K562 (cell line): ENCODE data around the gene GPX7. TPM values are rescaled to one million over a fixed set of nuclear protein-coding genes. Genes with fewer than 3 reads are reported as not detected.

Experiments used
- ATAC-seq: fragments of 200-7000 bp; cut with Tn5 transposase; 3 replicates; pipeline ENCODE4 v1.9.1; 2020; ENCODE audit warnings: moderate library complexity
- BruUV-seq: library from RNA; stranded (reverse); fragments of 400-500 nt; replicated peaks from 2 replicates; lab custom pipeline; 2021; lab: Mats Ljungman, UMichigan
- CTCF ChIA-PET: fragments of 300-600 bp; formaldehyde crosslinking; extraction: SDS; loops from one replicate; lab custom pipeline; 2021; ENCODE audit warnings: low intra/inter-chr PET ratio; lab: Yijun Ruan, JAX
- POLR2A ChIA-PET: fragments of 300-600, 350-650 bp; sonication (Branson Sonifier 250); formaldehyde crosslinking; extraction: SDS; loops from one replicate; lab custom pipeline; 2021; ENCODE audit warnings: antibody characterized with exemption, inconsistent platforms; lab: Yijun Ruan, JAX
- DNase-seq, 4 experiments: peaks; one replicate each; pipeline versions ENCODE4 v3.0.0 to v3.0.0-alpha.2; 2011 to 2018; ENCODE audit warnings: low spot score in 3 of 4, mixed read lengths in 3 of 4; ENCODE audit errors: extremely low read depth in 1 of 4
- FAIRE-seq: peaks from 2 replicates; lab custom pipeline; 2011; peaks lifted over from hg19 to GRCh38; lab: Jason Lieb, UNC
- H2AFZ ChIP-seq: 2 replicates; pipeline ENCODE4 v1.6.0; 2011; ENCODE audit warnings: low read depth, low read length, control low read depth, inconsistent platforms
- H3K27ac ChIP-seq: fragments of 200-600 bp; 3 replicates; pipeline ENCODE4 v1.8.0; 2011; ENCODE audit warnings: low read depth, mild to moderate bottlenecking, control low read depth, inconsistent platforms, low read length, moderate library complexity, mixed read lengths; ENCODE audit errors: extremely low read depth
- H3K27me3 ChIP-seq, 2 experiments: fragments of 300-600 bp in 1 of 2; 2 replicates in 1 of 2; 3 replicates in 1 of 2; pipeline versions ENCODE4 v1.6.0 to v1.8.0; 2011; ENCODE audit warnings: inconsistent platforms in 2 of 2, low read length in 2 of 2, mild to moderate bottlenecking in 1 of 2, mixed read lengths in 1 of 2, moderate library complexity in 1 of 2; ENCODE audit not compliant: control insufficient read depth in 2 of 2, insufficient read depth in 2 of 2
- H3K36me3 ChIP-seq: fragments of 300-600 bp; 3 replicates; pipeline ENCODE4 v1.8.0; 2011; ENCODE audit warnings: mild to moderate bottlenecking, low read length, inconsistent platforms; ENCODE audit not compliant: control insufficient read depth, insufficient read depth
- H3K4me1 ChIP-seq, 2 experiments: fragments of 200-600 bp in 1 of 2; replicated peaks in 1 of 2; 2 replicates in 1 of 2; 3 replicates in 1 of 2; pipeline versions ENCODE4 v1.5.1 to v1.8.0; 2011; ENCODE audit warnings: inconsistent platforms in 2 of 2, low read length in 2 of 2, mild to moderate bottlenecking in 1 of 2, mixed read lengths in 1 of 2, moderate library complexity in 1 of 2; ENCODE audit not compliant: control insufficient read depth in 2 of 2, insufficient read depth in 2 of 2
- H3K4me2 ChIP-seq: 2 replicates; pipeline ENCODE4 v1.6.1; 2011; ENCODE audit warnings: low read length, control low read depth, inconsistent platforms, mixed read lengths; ENCODE audit not compliant: insufficient read depth
- H3K4me3 ChIP-seq: fragments of 200-600 bp; sonication (generic), shearing (Covaris generic); 2 replicates; pipeline ENCODE4 v1.5.1; 2016; ENCODE audit warnings: control low read depth, inconsistent platforms
- H3K79me2 ChIP-seq: fragments of 200-600 bp; 3 replicates; pipeline ENCODE4 v1.8.0; 2011; ENCODE audit warnings: low read length, inconsistent platforms; ENCODE audit not compliant: control insufficient read depth, insufficient read depth
- H3K9ac ChIP-seq, 2 experiments: 2 replicates each; pipeline versions ENCODE4 v1.6.0 to v1.6.1; 2011; ENCODE audit warnings: low read depth in 2 of 2, low read length in 2 of 2, control low read depth in 1 of 2, inconsistent platforms in 1 of 2, mild to moderate bottlenecking in 1 of 2, mixed read lengths in 1 of 2; ENCODE audit not compliant: insufficient read depth in 1 of 2
- H3K9me1 ChIP-seq: one replicate; pipeline ENCODE4 v1.6.0; 2011; ENCODE audit warnings: inconsistent platforms, mild to moderate bottlenecking, low read length, moderate library complexity; ENCODE audit not compliant: control insufficient read depth, insufficient read depth
- H3K9me3 ChIP-seq: replicated peaks from 2 replicates; pipeline ENCODE4 v1.5.1; 2011; ENCODE audit warnings: low read depth, low read length, inconsistent platforms; ENCODE audit not compliant: control insufficient read depth, insufficient read depth
- H4K20me1 ChIP-seq: replicated peaks from 2 replicates; pipeline ENCODE4 v1.6.1; 2011; ENCODE audit warnings: low read length, inconsistent platforms, mixed read lengths; ENCODE audit not compliant: control insufficient read depth, insufficient read depth
- PKNOX1 ChIP-seq: fragments of 450-650 bp; IDR thresholded peaks from 2 replicates; pipeline ENCODE4 v1.6.1; 2016
- POU5F1 ChIP-seq: fragments of 150-350 bp; IDR thresholded peaks from 2 replicates; pipeline ENCODE4 v1.6.1; 2014; ENCODE audit warnings: borderline replicate concordance, low read length, low read depth, mild to moderate bottlenecking; ENCODE audit not compliant: partially characterized antibody
- WGBS: fragments of 100-300 bp; shearing (Covaris generic); methylation state at CpG from one replicate; pipeline ENCODE4 v1.1.6; 2016; ENCODE audit warnings: low coverage, mixed read lengths; ENCODE audit not compliant: insufficient coverage; ENCODE audit errors: missing lambda C conversion rate; 5-methylcytosine and 5-hydroxymethylcytosine counted together
- in situ Hi-C: fragments of 300-500 bp; cut with MboI; formaldehyde crosslinking; loops from 4 replicates; pipeline ENCODE4 v1.15.0; 2018; ENCODE audit warnings: inconsistent platforms, mixed read lengths
- intact Hi-C: fragments of 100-400 bp; cut with micrococcal nuclease; formaldehyde crosslinking; loops from 2 replicates; pipeline ENCODE4 v1.14.2; 2022
- polyA plus RNA-seq, 8 experiments: library from polyadenylated mRNA; depleted of rRNA in 4 of 8; stranded (reverse) in 5 of 8; unstranded in 3 of 8; fragments of >200 nt; fragmentation: Nextera tagmentation in 2 of 8; fragmentation: Illumina TruSeq in 1 of 8; extraction: Ambion mirVana in 2 of 8; extraction: Trizol in 1 of 8; gene quantifications; 2 replicates each; pipeline versions ENCODE4 v1.2.1 to v1.2.3, GENCODE V29; 2011 to 2014; ENCODE audit warnings: inconsistent platforms in 1 of 8, missing spikeins in 1 of 8
- total RNA-seq, 7 experiments: library from RNA; depleted of rRNA in 6 of 7; stranded (reverse); fragments of >200 nt in 6 of 7; fragmentation: Illumina TruSeq in 2 of 7; extraction: Trizol in 2 of 7; gene quantifications; 2 replicates each; pipeline versions ENCODE4 v1.2.1 to v1.2.3, GENCODE V29; 2011 to 2021; ENCODE audit warnings: low replicate concordance in 1 of 7

GPX7 gene
- total and polyA plus RNA-seq, 9 of the 15 experiments (the other 6 are each of a cell fraction or from before 2014, with no cell fraction given), result 0.08 TPM; not detected in 8

GRCh38 chr1:52604063-52604770 lies 2.0 kb downstream of the GPX7 start:
- no peaks in the 10 kb centered on the region for H3K4me1 ChIP-seq
- H3K9me1 ChIP-seq, result no peaks in the 10 kb centered on the region
- peak overlapping the region; percentile 63 for H2AFZ ChIP-seq
- H4K20me1 ChIP-seq, result no peaks in the 10 kb centered on the region
- no peak for DNase-seq
- no peak overlapping the region for H3K27ac ChIP-seq
- in situ Hi-C loops, result no loop called here
- no peaks in the 10 kb centered on the region for H3K27me3 ChIP-seq
- peak; percentile 25; the same call in 1 of the 2 replicates for TF ChIP-seq PKNOX1
- TF ChIP-seq POU5F1, result no peak
- TF ChIP-seq, all 486 proteins: peak for 1
- intact Hi-C loops, result no loop called here
- POLR2A ChIA-PET, result interaction anchor here (0.7 to 1.8 kb wide), 4 partner anchors 9 to 51 kb away, joined by 3 to 8 read pairs (median 4); no protein-coding TSS in a partner anchor
- peak; percentile 23 for ATAC-seq
- Histone ChIP-seq H3K79me2 (no peaks in the 10 kb centered on the region), H3K9ac (0 out of 4 replicates have a peak overlapping the region, but pooled peaks of 1 of the 2 experiments have one; percentile 5), H3K4me2 (no peak overlapping the region), H3K9me3 (no peaks in the 10 kb centered on the region), H3K36me3 (no peaks in the 10 kb centered on the region), H3K4me3 (no peak overlapping the region)
- FAIRE-seq, result no peak
- CTCF ChIA-PET, result no interaction called here
- no TSS peak for BruUV-seq
- 22% methylated on average over 3 of the region's 3 CpGs for WGBS
